PC-9 (cell line): ENCODE results near the gene RRAD.

Experiments
- EZH2 ChIP-seq: fragments of 200-600 bp; sonication (generic); IDR thresholded peaks from 2 replicates; pipeline ENCODE4 v1.8.0; 2017; ENCODE audit warnings: antibody characterized with exemption, low read depth
- TF ChIP-seq, protein P1 (sequence below): fragments of 200-600 bp; sonication (generic); conservative IDR thresholded peaks from 2 replicates; pipeline ENCODE4 v1.6.1; 2017; ENCODE audit warnings: mixed run types, antibody characterized with exemption, mild to moderate bottlenecking, moderate library complexity

DNA sequence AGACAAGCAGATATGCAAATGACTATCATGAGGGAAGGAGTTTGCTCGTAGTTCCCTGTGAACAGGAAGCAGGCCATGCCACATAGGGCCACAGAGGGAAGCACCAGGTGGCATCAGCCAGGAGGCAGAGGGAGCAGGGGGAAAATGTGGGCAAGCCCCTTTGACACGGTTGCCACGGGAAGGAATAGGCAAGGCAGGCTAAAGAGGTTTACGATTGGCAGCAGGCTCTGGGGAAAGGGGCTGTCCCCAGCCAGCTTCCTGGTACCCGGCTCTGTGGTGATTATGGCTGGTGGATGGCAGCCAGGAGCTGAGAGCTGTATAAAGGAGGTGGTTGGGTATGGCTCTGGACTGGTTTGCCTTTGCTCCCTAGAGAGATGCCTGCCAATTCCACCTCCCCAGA lies 36.6 kb upstream of the RRAD start:
- TF ChIP-seq, protein P1, sequence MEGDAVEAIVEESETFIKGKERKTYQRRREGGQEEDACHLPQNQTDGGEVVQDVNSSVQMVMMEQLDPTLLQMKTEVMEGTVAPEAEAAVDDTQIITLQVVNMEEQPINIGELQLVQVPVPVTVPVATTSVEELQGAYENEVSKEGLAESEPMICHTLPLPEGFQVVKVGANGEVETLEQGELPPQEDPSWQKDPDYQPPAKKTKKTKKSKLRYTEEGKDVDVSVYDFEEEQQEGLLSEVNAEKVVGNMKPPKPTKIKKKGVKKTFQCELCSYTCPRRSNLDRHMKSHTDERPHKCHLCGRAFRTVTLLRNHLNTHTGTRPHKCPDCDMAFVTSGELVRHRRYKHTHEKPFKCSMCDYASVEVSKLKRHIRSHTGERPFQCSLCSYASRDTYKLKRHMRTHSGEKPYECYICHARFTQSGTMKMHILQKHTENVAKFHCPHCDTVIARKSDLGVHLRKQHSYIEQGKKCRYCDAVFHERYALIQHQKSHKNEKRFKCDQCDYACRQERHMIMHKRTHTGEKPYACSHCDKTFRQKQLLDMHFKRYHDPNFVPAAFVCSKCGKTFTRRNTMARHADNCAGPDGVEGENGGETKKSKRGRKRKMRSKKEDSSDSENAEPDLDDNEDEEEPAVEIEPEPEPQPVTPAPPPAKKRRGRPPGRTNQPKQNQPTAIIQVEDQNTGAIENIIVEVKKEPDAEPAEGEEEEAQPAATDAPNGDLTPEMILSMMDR = no peak
- no peak for TF ChIP-seq EZH2
